ENCODE data around the gene SPDEF.

SPDEF gene

GRCh38 chr6:34544776-34545471 is 11.2 kb downstream of the SPDEF start:
- Histone ChIP-seq H3K9ac (ENCODE audit: low read length) (no peak overlapping the region), H3K4me3 (ENCODE audit: low read length) (no peak overlapping the region), H3K56ac (ENCODE audit: low read length) (no peak overlapping the region), H3K27ac (ENCODE audit: low read depth, low read length) (no peak overlapping the region), H2BK5ac (ENCODE audit: low read length) (no peak overlapping the region), H4K8ac (ENCODE audit: low read depth, low read length) (no peak overlapping the region), H3K79me2 (ENCODE audit: control insufficient read depth, insufficient read depth, low read length) (no peaks in the 10 kb centered on the region), H4K5ac (ENCODE audit: low read length) (no peak overlapping the region), H3K4me2 (ENCODE audit: low read length) (no peak overlapping the region), H3K27me3 (ENCODE audit: insufficient read depth, low read length, poor library complexity) (no peaks in the 10 kb centered on the region), H3K79me1 (ENCODE audit: low read length) (no peaks in the 10 kb centered on the region), H2BK120ac (ENCODE audit: low read depth, low read length) (no peak overlapping the region), H3K23ac (ENCODE audit: low read length) (no peak overlapping the region), H3K4ac (ENCODE audit: low read depth, low read length) (no peak overlapping the region), H3K18ac (ENCODE audit: low read length) (no peak overlapping the region), H3K36me3 (ENCODE audit: control insufficient read depth, insufficient read depth, low read length) (no peaks in the 10 kb centered on the region), H2BK15ac (replicated peaks; ENCODE audit: low read depth) (no peak overlapping the region), H3K4me1 (ENCODE audit: control insufficient read depth, low read depth, low read length) (no peaks in the 10 kb centered on the region), H2AK5ac (ENCODE audit: low read length) (no peak overlapping the region)
- DNase-seq: no peak
- no CpG with 5 or more reads among the region's 13 CpGs for WGBS (ENCODE audit: extremely low coverage, insufficient coverage, low lambda C conversion rate)

- Histone ChIP-seq H3K4ac (ENCODE audit: low read depth, low read length) (no peak overlapping the region), H4K8ac (ENCODE audit: low read depth, low read length) (no peak overlapping the region), H3K27ac (ENCODE audit: low read depth, low read length) (no peak overlapping the region), H2AK5ac (ENCODE audit: low read length) (no peak overlapping the region), H3K36me3 (ENCODE audit: control insufficient read depth, insufficient read depth, low read length) (no peaks in the 10 kb centered on the region), H3K4me1 (ENCODE audit: control insufficient read depth, low read depth, low read length) (no peaks in the 10 kb centered on the region), H3K9ac (ENCODE audit: low read length) (no peak overlapping the region), H3K27me3 (ENCODE audit: insufficient read depth, low read length, poor library complexity) (no peaks in the 10 kb centered on the region), H2BK15ac (replicated peaks; ENCODE audit: low read depth) (no peak overlapping the region), H3K4me3 (ENCODE audit: low read length) (no peak overlapping the region), H3K18ac (ENCODE audit: low read length) (no peak overlapping the region), H3K79me2 (ENCODE audit: control insufficient read depth, insufficient read depth, low read length) (no peaks in the 10 kb centered on the region), H3K23ac (ENCODE audit: low read length) (no peak overlapping the region), H3K79me1 (ENCODE audit: low read length) (no peaks in the 10 kb centered on the region), H3K4me2 (ENCODE audit: low read length) (no peak overlapping the region), H3K56ac (ENCODE audit: low read length) (no peak overlapping the region), H4K5ac (ENCODE audit: low read length) (no peak overlapping the region), H2BK5ac (ENCODE audit: low read length) (no peak overlapping the region), H2BK120ac (ENCODE audit: low read depth, low read length) (no peak overlapping the region)
- no CpG with 5 or more reads among the region's 27 CpGs for WGBS (ENCODE audit: extremely low coverage, insufficient coverage, low lambda C conversion rate)
- DNase-seq: no peak
Measured at GRCh38 chr6:34544052-34544604, 12.0 kb downstream of the SPDEF start.

- no peak overlapping the region for H4K8ac ChIP-seq (ENCODE audit: low read depth, low read length)
- no peak overlapping the region for H3K18ac ChIP-seq (ENCODE audit: low read length)
- H3K4me3 ChIP-seq (ENCODE audit: low read length): no peak overlapping the region
- no peak overlapping the region for H2BK5ac ChIP-seq (ENCODE audit: low read length)
- H3K4me1 ChIP-seq (ENCODE audit: control insufficient read depth, low read depth, low read length): no peaks in the 10 kb centered on the region
- no peak for DNase-seq
- H2BK15ac ChIP-seq (replicated peaks; ENCODE audit: low read depth): no peak overlapping the region
- no peaks in the 10 kb centered on the region for H3K79me1 ChIP-seq (ENCODE audit: low read length)
- WGBS (ENCODE audit: extremely low coverage, insufficient coverage, low lambda C conversion rate): no CpG with 5 or more reads among the region's 5 CpGs
- no peak overlapping the region for H3K27ac ChIP-seq (ENCODE audit: low read depth, low read length)
- H4K5ac ChIP-seq (ENCODE audit: low read length): no peak overlapping the region
- no peak overlapping the region for H3K4ac ChIP-seq (ENCODE audit: low read depth, low read length)
- no peak overlapping the region for H3K9ac ChIP-seq (ENCODE audit: low read length)
- no peak overlapping the region for H3K56ac ChIP-seq (ENCODE audit: low read length)
- H2BK120ac ChIP-seq (ENCODE audit: low read depth, low read length): no peak overlapping the region
- H2AK5ac ChIP-seq (ENCODE audit: low read length): no peak overlapping the region
- no peak overlapping the region for H3K23ac ChIP-seq (ENCODE audit: low read length)
- no peaks in the 10 kb centered on the region for H3K36me3 ChIP-seq (ENCODE audit: control insufficient read depth, insufficient read depth, low read length)
- H3K79me2 ChIP-seq (ENCODE audit: control insufficient read depth, insufficient read depth, low read length): no peaks in the 10 kb centered on the region
- H3K27me3 ChIP-seq (ENCODE audit: insufficient read depth, low read length, poor library complexity): no peaks in the 10 kb centered on the region
- no peak overlapping the region for H3K4me2 ChIP-seq (ENCODE audit: low read length)
Measured at GRCh38 chr6:34543421-34543820, 12.7 kb downstream of the SPDEF start.

GRCh38 chr6:34540841-34541240 is 15.3 kb downstream of the SPDEF start:
- no peak overlapping the region for H3K56ac ChIP-seq (ENCODE audit: low read length)
- H3K4ac ChIP-seq (ENCODE audit: low read depth, low read length): no peak overlapping the region
- H2BK15ac ChIP-seq (replicated peaks; ENCODE audit: low read depth): no peak overlapping the region
- H3K27ac ChIP-seq (ENCODE audit: low read depth, low read length): no peak overlapping the region
- H3K9ac ChIP-seq (ENCODE audit: low read length): no peak overlapping the region
- no peak overlapping the region for H2BK120ac ChIP-seq (ENCODE audit: low read depth, low read length)
- H3K27me3 ChIP-seq (ENCODE audit: insufficient read depth, low read length, poor library complexity): no peaks in the 10 kb centered on the region
- WGBS (ENCODE audit: extremely low coverage, insufficient coverage, low lambda C conversion rate): no CpG with 5 or more reads among the region's 8 CpGs
- H4K5ac ChIP-seq (ENCODE audit: low read length): no peak overlapping the region
- no peak overlapping the region for H4K8ac ChIP-seq (ENCODE audit: low read depth, low read length)
- no peak overlapping the region for H2BK5ac ChIP-seq (ENCODE audit: low read length)
- no peak overlapping the region for H3K18ac ChIP-seq (ENCODE audit: low read length)
- no peak for DNase-seq
- H3K79me1 ChIP-seq (ENCODE audit: low read length): no peaks in the 10 kb centered on the region
- no peaks in the 10 kb centered on the region for H3K36me3 ChIP-seq (ENCODE audit: control insufficient read depth, insufficient read depth, low read length)
- no peak overlapping the region for H2AK5ac ChIP-seq (ENCODE audit: low read length)
- no peak overlapping the region for H3K4me2 ChIP-seq (ENCODE audit: low read length)
- no peaks in the 10 kb centered on the region for H3K4me1 ChIP-seq (ENCODE audit: control insufficient read depth, low read depth, low read length)
- no peak overlapping the region for H3K23ac ChIP-seq (ENCODE audit: low read length)
- H3K79me2 ChIP-seq (ENCODE audit: control insufficient read depth, insufficient read depth, low read length): no peaks in the 10 kb centered on the region
- no peak overlapping the region for H3K4me3 ChIP-seq (ENCODE audit: low read length)

- no peaks in the 10 kb centered on the region for H3K79me2 ChIP-seq (ENCODE audit: control insufficient read depth, insufficient read depth, low read length)
- H3K27me3 ChIP-seq (ENCODE audit: insufficient read depth, low read length, poor library complexity): no peaks in the 10 kb centered on the region
- no peak overlapping the region for H4K8ac ChIP-seq (ENCODE audit: low read depth, low read length)
- H2BK15ac ChIP-seq (replicated peaks; ENCODE audit: low read depth): no peak overlapping the region
- no peaks in the 10 kb centered on the region for H3K36me3 ChIP-seq (ENCODE audit: control insufficient read depth, insufficient read depth, low read length)
- no peak overlapping the region for H3K4me2 ChIP-seq (ENCODE audit: low read length)
- no peak overlapping the region for H2BK120ac ChIP-seq (ENCODE audit: low read depth, low read length)
- no peak overlapping the region for H3K23ac ChIP-seq (ENCODE audit: low read length)
- no peaks in the 10 kb centered on the region for H3K4me1 ChIP-seq (ENCODE audit: control insufficient read depth, low read depth, low read length)
- no peak overlapping the region for H4K5ac ChIP-seq (ENCODE audit: low read length)
- no peak overlapping the region for H3K4me3 ChIP-seq (ENCODE audit: low read length)
- H2BK5ac ChIP-seq (ENCODE audit: low read length): no peak overlapping the region
- H3K4ac ChIP-seq (ENCODE audit: low read depth, low read length): no peak overlapping the region
- DNase-seq: no peak
- H3K18ac ChIP-seq (ENCODE audit: low read length): no peak overlapping the region
- WGBS (ENCODE audit: extremely low coverage, insufficient coverage, low lambda C conversion rate): no CpG with 5 or more reads among the region's 5 CpGs
- H3K9ac ChIP-seq (ENCODE audit: low read length): no peak overlapping the region
- no peak overlapping the region for H3K56ac ChIP-seq (ENCODE audit: low read length)
- no peak overlapping the region for H2AK5ac ChIP-seq (ENCODE audit: low read length)
- no peak overlapping the region for H3K27ac ChIP-seq (ENCODE audit: low read depth, low read length)
- H3K79me1 ChIP-seq (ENCODE audit: low read length): no peaks in the 10 kb centered on the region
Measured at GRCh38 chr6:34540222-34540621, 15.9 kb downstream of the SPDEF start.

DNA sequence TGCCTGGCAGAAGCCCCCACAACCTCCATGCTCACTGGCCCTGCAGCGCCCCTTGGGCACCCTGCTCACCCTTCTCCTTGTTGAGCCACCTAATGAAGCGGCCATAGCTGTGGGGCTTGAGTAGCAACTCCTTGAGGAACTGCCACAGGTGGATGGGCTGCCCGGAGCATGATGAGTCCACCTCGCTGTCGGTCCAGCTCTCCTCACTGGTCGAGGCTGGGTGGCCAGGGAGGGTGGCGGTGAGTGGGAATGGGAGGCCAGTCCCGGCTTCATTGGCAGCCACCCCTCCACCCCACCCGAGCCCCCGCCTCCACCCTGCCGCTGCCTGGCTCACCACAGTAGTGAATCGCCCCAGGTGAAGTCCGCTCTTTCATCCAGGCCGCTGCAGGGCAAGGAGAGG is 16.9 kb downstream of the SPDEF start:
- no peak overlapping the region for H2BK5ac ChIP-seq (ENCODE audit: low read length)
- WGBS (ENCODE audit: extremely low coverage, insufficient coverage, low lambda C conversion rate): no CpG with 5 or more reads among the region's 14 CpGs

More for the DNA sequence above, 16.9 kb downstream of the SPDEF start:
- Histone ChIP-seq H3K4me3 (ENCODE audit: low read length) (no peak overlapping the region), H2AK5ac (ENCODE audit: low read length) (no peak overlapping the region), H3K27ac (ENCODE audit: low read depth, low read length) (no peak overlapping the region), H2BK120ac (ENCODE audit: low read depth, low read length) (no peak overlapping the region), H4K8ac (ENCODE audit: low read depth, low read length) (no peak overlapping the region), H3K27me3 (ENCODE audit: insufficient read depth, low read length, poor library complexity) (no peaks in the 10 kb centered on the region), H3K4ac (ENCODE audit: low read depth, low read length) (no peak overlapping the region), H3K4me2 (ENCODE audit: low read length) (no peak overlapping the region), H3K56ac (ENCODE audit: low read length) (no peak overlapping the region), H3K23ac (ENCODE audit: low read length) (no peak overlapping the region), H3K79me1 (ENCODE audit: low read length) (no peaks in the 10 kb centered on the region), H3K18ac (ENCODE audit: low read length) (no peak overlapping the region), H3K36me3 (ENCODE audit: control insufficient read depth, insufficient read depth, low read length) (no peaks in the 10 kb centered on the region), H3K4me1 (ENCODE audit: control insufficient read depth, low read depth, low read length) (no peaks in the 10 kb centered on the region), H3K79me2 (ENCODE audit: control insufficient read depth, insufficient read depth, low read length) (no peaks in the 10 kb centered on the region), H2BK15ac (replicated peaks; ENCODE audit: low read depth) (no peak overlapping the region), H3K9ac (ENCODE audit: low read length) (no peak overlapping the region), H4K5ac (ENCODE audit: low read length) (no peak overlapping the region)
- DNase-seq: no peak

Data from mesendoderm (in vitro differentiated cells).